GM18873 (cell line): ENCODE results near the gene PCK2.
"Not testable (repeated sequence)": the region's sequence is repeated elsewhere in the genome, so short reads cannot be mapped to it uniquely, and the experiment has no call there.

Experiments used
- ATAC-seq: cut with Tn5 transposase; IDR thresholded peaks from one replicate; pipeline ENCODE4 v1.9.1; 2021; ENCODE audit warnings: mild to moderate bottlenecking, moderate library complexity, moderate number of reproducible peaks; ENCODE audit not compliant: unreplicated experiment, low FRiP score

Gene PCK2

DNA sequence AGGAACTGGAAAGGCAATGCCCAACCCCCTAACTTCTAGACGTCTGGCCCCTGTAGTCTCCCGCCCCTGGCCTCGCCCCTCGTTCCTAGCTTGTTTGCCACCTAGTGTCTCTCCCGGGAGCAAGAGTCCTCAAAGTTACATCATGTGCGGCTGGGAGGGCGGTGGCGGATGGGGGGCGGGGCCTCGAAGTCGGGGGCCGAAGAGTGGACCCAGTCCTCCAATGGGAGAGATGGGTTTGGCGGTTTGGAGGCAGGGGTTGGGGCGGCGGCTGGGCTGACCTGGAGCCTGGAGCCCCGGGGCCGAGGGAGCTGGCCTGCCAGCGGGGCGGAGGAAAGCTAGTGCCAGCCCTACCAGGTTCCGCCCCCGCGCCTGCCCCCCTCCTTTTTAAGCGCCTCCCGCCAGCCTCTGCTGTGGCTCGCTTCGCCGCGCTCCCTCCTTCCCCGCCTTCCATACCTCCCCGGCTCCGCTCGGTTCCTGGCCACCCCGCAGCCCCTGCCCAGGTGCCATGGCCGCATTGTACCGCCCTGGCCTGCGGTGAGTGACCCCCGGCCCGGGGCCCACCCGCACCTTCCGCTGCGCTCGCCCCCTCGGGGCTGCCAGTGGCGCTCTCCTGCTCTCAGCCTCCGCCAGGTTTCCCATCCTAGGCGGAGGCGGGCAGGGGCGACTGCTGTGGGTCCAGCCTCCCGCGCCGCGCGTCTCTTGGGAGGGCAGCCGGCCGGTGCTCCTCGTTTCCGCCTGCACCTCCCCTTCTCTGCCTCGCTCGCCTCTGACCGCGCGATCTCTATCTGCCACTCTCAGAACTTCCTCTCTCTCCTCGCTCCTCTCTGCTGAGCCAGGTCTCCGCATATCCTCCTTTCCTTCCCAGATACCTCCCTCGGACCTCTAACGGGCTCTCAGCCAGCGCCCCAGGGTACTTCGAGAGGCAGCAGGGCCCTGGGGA lies at the start of gene PCK2:
PCK2 (plus strand) TSS at position 411 of the 940 bp plus-strand sequence; CDS start at position 506, 95 bp downstream.
- no peak for ATAC-seq

DNA sequence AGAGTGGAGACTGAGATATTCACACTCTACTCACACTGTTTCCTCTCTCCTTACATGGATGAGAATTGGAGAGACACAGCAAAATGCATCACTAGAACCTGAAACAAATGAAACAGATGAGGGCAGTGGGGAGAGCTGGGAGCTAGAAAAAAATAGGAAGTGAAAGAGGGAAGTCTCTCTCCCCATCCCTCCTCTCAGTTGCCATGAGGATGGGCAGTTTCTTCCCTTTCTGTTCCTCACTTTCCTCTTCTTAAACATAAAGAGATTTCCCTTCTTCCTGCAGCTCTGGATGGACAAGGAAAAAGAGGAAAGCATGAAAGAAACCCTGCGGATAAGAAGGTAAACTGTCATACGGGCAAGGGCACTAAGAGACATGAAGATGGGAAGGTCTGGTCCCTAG lies 45.1 kb upstream of the PCK2 start:
- not testable (repeated sequence) for ATAC-seq

DNA sequence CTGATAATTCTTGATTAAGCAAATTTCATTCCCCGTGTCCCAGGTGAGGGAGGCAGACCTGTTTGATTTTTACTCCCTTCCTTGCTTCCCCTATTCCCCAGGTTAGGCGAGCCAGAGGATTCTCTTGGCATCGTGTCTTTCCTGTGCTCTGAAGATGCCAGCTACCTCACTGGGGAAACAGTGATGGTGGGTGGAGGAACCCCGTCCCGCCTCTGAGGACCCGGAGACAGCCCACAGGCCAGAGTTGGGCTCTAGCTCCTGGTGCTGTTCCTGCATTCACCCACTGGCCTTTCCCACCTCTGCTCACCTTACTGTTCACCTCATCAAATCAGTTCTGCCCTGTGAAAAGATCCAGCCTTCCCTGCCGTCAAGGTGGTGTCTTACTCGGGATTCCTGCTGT lies 43.4 kb upstream of the PCK2 start:
- not testable (repeated sequence) for ATAC-seq

DNA sequence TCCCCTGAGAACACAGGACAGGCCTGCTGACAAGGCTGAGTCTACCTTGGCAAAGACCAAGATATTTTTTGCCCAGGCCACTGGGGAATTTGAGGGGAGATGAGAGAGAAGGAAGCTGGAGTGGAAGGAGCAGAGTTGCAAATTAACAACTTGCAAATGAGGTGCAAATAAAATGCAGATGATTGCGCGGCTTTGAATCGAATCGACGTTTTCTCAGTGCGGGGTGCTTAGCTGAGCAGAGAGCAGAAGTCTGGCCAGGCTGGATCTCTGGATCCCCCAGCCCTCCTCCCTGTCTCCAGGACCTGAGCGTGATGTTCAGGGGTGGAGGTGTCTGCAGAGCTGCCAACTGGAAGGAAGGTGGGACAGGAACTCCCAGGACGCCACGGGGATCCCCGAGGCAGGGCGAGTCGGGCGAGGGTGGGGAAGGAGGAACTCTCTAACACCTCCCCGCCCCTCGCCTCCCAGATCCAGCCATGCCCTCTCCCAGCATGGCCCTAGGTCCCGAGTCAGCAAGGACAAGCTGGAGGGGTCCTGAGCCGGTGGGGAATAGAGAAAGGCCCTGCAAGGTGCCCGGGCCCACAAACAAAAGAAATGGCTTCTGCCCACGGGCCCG lies 42.8 kb upstream of the PCK2 start:
- ATAC-seq, result no peak

DNA sequence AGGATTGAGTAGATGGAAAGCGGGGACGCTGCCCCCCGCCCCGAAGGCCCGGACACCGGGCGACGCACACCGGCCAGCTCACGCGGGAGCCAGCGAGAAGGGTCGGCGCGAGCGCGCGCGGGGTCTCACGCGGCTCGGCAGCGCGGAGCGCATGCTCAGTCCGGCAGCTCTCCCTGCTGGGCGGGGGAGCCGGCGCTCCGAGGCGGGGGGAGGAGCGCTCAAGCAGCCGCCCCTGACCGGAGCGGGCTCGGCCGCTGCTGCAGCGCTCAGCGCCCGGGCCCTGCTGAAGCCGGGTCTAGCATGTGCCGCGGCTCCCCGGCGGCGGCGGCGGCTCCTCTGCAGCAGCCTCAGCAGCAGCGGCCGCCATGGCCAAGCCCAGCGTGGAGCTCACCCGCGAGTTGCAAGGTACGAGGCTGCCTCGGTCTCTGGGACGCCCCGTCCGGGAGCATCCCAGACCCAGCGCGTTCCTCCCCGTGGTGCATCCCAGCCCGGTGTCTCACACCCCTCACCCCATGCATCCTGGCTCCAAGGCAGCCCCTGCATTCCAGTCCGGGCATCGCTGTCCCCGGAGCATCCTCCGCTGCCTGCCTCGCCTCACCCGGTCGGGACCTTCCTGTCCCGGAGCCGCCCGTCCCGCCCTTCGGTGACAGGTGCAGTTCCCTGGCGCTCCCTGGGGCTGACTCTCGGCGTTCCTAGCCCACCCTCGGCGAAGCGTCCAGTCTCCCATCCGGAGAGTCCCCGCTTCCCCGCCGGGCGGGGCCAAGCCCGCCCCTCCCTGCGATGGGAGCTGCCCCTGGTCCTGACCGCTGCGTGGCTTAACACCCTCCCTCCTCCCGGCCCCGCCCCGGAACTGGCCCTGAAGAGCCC lies 42.1 kb upstream of the PCK2 start, which contains the start of gene CARMIL3:
CARMIL3 (plus strand) TSS at position 221 of the 867 bp plus-strand sequence; CDS start at position 366, 145 bp downstream.
- ATAC-seq, result peak; percentile 52

DNA sequence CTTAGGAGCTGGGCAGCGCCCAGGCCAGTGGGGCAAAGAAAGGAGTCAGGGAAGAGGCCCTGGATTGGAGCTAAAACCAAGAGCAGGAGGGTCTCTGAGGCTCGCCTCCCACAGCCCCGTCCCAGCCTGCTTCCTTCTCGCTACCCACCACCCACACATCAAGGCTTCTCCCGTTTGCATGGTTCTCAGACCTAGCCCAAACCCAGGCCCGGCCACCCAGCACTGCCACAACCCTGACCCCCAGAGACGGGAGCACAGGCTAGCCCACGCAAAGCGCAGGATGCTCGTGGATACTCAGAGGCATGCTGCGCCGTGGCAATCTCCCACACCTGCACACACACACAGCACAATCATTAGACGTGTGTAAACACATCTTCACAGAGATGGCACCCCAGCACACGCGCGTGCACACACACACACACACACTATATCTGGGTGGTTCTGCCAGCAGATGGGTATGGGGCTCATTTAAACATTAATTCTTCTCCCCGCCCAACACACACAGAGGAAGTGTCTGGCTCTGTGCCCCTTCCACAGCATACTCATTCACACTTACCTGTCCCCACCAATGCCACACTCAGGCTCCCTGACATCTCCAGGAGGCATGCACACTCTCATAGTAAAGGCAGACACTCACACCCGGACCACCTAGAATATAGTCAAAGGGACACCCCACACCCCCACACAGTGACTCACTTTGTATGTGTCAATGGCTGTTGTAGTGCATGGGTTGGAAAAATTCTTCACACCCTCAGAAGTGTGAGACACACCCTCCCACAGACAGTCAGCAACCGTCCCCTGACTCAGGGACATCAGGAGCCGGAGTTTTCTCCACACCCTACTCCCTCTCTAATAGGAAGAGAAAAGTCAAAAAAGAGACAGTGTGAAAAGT lies 41.2 kb upstream of the PCK2 start:
- no peak for ATAC-seq

DNA sequence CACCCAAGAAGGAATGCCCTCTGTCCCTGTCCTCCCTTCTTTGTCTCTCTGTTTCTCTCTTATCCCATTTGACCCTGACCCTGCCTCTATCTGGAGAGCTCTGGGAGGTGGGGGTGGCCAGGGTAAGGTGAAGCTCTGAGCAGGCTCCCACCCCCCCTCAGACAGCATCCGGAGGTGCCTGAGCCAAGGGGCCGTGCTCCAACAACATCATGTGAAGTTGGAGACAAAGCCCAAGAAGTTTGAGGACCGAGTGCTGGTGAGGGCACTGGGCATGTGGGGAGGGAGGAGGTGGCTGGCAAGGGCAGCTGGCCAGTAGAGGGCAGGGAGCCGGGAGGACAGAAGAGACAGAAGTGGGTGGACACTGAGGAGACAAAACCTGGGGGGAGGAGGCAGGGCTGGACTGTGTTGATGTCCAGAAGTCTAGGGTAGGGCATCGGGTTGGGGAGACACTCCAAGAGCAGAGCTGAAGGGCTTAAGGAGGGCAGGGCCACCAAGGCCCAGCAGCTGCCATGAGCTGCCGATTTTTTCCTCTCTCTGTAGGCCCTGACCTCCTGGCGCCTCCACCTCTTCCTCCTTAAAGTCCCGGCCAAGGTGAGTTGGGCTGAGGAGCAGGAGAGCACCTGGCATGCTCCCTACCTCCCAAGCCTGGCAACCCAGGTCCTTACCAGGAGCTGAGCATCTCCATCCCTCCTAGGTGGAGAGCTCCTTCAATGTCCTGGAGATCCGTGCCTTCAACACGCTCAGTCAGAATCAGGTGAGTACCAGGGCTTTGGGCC lies 40.4 kb upstream of the PCK2 start:
- no peak for ATAC-seq

DNA sequence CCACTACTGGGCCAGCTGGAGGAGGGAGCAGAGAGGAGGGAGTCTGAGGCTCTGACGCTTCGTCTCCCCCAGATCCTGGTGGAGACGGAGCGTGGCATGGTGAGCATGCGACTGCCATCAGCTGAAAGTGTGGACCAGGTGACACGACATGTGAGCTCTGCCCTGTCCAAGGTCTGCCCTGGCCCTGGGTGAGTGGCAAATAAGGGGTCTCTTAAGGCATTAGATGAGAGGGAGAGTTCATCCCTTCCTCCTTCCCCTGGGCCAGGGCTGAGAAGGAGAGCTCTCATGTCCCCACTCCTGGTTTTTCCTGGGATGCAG lies 39.8 kb upstream of the PCK2 start:
- ATAC-seq, result no peak

DNA sequence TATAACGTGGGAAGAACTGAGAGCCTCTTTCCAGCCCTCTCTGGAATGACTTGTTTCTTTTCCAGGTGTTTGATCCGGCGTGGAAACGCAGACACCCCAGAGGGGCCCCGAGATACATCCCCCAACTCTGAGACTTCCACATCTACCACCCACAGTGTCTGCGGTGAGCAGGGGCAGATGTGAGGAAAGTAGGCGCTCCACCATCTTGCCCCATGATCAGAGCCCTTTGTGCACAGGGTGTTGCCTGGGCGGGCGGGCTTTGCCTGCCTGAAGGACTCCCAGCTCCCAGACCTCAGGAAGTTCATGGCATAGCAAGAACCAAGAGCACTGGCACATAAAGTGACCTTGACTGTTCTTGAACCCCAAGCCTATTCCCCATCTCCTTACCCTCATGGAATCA lies 39.5 kb upstream of the PCK2 start:
- ATAC-seq, result no peak

DNA sequence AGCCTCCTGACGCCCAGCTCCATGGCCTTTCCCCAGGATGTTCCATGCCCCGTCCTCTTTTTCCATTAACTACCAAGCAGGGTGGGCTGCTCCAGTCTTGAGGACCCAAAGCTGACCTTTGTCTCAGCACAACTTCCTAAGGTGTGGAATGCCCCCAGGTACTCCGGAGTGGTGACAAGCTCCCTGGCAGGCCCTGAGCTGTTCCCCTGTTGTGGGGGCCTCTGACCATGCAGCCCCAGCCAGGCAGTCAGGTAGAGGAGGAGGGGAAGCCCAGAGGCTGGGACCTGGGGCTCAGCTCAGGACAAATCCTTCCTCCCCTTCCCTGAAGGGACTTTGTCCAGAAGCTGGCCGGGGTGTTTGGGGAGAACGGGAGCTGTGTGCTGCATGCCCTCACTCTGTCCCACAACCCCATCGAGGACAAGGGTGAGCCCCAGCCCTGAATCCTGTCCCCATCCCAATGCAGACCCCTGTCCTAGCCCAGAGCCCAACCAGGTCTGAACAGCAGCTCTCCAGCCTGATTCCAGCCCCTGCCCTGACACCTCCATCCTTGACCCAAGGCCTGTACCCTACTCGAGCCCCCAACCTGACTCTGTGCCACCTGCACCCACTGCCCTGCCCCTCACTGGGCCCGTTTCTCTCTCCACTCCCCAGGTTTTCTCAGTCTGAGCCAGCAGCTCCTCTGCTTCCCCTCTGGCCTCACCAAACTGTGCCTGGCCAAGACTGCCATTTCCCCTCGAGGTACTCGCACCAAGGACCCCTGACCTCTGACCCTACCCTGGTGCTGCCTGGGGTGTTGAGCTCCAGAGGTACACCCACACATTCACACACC lies 37.9 kb upstream of the PCK2 start:
- no peak for ATAC-seq

DNA sequence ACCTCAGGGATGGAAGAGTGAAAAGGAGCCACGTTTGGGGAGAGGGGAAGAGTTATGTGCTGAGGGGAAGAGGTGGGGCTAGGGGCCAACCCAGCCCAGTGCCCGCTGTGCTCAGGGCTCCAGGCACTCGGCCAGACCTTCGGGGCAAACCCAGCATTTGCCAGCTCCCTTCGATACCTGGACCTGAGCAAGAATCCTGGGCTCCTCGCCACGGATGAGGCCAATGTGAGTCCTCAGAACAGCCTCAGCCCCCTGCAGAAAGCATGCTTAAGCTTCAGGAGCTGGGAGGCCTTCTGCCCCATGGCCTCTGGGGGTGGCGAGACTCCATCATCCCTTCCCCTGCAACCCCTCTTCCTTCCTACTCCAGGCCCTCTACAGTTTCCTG lies 37.3 kb upstream of the PCK2 start:
- no peak for ATAC-seq

DNA sequence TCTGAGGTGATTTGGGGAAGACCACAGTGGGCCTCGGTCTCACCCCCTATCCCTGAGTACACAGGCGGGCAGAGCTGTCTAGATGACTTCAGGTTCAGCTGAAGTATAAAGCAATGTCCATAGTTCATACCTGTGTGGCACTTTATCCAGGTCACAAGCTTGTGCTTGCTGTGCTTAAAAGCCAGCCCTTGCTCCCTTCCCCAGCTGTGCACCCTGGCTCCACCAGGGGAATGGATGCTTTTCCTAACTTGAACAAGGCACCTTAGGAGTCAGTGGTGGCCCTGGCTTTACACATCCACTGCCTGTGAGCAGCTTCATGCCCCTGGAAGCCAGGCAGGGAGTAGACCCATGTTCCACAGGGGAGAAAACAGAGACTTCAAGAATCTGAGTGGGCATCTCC lies 36.8 kb upstream of the PCK2 start:
- no peak for ATAC-seq

DNA sequence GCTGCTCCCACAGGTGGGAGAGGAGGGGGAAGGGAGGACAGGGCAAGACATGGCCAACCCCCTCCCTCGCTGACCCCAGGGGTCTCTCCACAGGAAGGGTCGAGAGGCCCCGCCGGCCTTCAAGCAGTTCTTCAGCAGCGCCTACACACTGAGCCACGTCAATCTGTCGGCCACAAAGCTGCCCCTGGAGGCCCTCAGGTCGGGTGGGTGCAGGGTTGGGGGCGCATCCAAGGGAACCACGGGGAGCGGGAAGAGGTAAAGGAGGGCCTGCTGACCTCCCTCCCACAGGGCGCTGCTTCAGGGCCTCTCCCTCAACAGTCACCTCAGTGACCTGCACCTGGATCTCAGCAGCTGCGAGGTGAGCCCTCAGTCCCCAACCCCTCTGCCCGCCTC lies 36.2 kb upstream of the PCK2 start:
- no peak for ATAC-seq

DNA sequence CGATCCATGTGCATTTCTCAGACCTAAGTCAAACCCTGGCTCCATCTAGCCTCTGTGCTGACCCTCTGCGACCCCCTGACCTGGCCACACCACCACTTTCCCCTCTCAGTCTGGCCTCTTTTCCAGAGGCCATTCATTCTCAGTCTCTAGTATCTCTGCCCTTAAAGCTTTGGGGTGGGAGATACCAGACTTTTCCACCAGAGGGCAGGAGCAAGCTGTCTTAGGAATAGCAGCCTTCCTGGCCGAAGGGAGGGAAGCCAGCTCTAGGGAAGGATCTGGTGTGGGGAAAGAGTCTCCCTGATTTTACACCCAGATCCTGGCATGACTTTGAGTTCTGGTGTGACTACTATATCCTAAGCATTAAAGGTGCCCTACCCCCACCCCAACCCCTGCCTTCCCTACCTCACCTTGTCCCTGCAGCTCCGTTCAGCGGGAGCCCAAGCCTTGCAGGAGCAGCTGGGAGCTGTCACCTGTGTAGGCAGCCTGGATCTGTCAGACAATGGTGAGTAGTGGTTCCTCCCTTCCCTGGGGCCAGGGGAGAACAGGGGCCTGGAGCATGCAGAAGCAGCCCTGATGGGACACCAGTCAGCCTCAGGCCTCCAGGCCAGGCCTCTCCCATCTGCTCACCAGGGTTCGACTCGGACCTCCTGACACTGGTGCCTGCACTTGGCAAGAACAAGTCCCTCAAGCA lies 35.7 kb upstream of the PCK2 start:
- ATAC-seq, result no peak

DNA sequence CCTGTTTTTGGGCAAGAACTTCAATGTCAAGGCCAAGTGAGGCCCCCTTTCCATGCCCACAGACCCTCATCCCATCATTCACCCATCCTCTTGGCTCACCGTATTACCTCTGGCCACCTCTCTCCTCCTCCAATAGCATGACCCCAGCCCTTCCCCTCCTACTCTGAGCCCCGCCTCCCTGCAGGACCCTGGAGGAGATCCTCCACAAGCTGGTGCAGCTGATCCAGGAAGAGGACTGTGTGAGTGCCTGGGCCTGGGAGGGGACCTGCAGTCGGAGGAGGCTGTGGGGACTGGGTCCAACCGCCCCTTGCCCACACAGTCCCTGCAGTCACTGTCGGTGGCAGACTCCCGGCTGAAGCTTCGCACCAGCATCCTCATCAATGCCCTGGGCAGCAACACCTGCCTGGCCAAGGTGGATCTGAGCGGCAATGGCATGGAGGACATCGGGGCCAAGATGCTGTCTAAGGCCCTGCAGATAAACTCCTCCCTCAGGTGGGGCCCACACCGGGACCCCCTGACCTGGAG lies 35.1 kb upstream of the PCK2 start:
- no peak for ATAC-seq

DNA sequence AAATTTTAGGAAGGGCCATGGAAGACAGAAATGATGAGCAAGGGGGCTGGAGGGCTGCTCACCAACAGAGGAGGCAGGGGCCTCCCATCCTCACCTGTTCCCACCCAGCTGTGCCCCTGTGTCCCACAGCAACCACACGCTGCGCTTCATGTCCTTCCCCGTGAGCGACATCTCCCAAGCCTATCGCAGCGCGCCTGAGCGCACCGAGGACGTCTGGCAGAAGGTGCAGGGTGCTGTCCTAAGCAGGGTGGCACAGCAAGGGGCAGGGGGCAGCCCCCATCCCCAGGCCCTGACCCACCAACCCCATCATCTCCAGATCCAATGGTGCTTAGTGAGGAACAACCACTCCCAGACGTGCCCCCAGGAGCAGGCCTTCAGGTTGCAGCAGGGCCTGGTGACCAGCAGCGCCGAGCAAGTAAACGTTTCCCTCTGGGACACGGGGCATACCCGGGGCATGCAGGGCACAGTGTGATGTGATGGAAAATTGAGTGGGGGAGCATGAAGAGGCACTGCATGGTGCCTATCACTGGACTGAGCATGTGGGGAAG lies 34.2 kb upstream of the PCK2 start:
- no peak for ATAC-seq

DNA sequence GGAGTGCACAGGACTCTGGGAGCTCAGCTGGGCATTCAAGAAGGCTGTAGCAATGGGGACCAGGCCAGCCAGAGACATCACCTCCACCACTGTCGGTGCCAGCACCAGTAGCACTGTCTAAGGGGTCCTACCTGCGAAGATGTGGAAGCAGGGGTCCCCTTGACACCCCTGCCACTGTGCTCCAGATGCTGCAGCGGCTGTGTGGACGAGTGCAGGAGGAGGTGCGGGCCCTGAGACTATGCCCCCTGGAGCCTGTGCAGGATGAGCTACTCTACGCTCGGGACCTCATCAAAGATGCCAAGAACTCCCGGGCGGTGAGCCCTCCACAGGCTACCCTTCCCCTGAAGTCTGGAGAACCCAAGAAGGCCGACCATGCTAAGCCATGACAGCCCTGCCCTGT lies 33.7 kb upstream of the PCK2 start:
- ATAC-seq, result no peak
